CD4-positive, alpha-beta T cell (primary cell): Measurements from ENCODE around the gene TSEN2. TPM values are rescaled to one million over a fixed set of nuclear protein-coding genes. Genes with fewer than 3 reads are reported as not detected.
A peak's percentile ranks its signal among the peaks of the same experiment; 100 is the strongest.

Experiments used
- ATAC-seq: fragments of 200-7000 bp; cut with Tn5 transposase; one replicate; pipeline ENCODE4 v1.10.0; 2022; ENCODE audit warnings: mild to moderate bottlenecking; ENCODE audit not compliant: poor library complexity
- CTCF ChIA-PET: fragments of 350-600 bp; sonication (Branson Sonifier 250); formaldehyde crosslinking; loops from one replicate; lab custom pipeline; 2021; ENCODE audit warnings: antibody characterized with exemption, inconsistent platforms; lab: Charles Lee
- POLR2A ChIA-PET: fragments of 350-600 bp; sonication (Branson Sonifier 250); formaldehyde crosslinking; loops from one replicate; lab custom pipeline; 2021; ENCODE audit warnings: antibody characterized with exemption, inconsistent platforms; lab: Charles Lee
- DNase-seq, 14 experiments: peaks; one replicate each; pipeline ENCODE4 v3.0.0-alpha.2; 2013 to 2020; ENCODE audit warnings: mixed read lengths in 2 of 14
- H3K27ac ChIP-seq, 2 donors: one replicate each; pipeline versions ENCODE4 v1.5.1 to v1.7.0; 2013; ENCODE audit warnings: low read length in 2 of 2, low read depth in 1 of 2, mild to moderate bottlenecking in 1 of 2
- H3K27me3 ChIP-seq, 2 experiments: 1 replicate in 1 of 2; 2 replicates in 1 of 2; pipeline versions ENCODE4 v1.6.1 to v1.7.0; 2013; ENCODE audit warnings: low read length in 2 of 2, control low read depth in 1 of 2, mild to moderate bottlenecking in 1 of 2, moderate library complexity in 1 of 2; ENCODE audit not compliant: insufficient read depth in 2 of 2, control insufficient read depth in 1 of 2
- H3K36me3 ChIP-seq: one replicate; pipeline ENCODE4 v1.6.1; 2013; ENCODE audit warnings: low read length, control low read depth; ENCODE audit not compliant: insufficient read depth
- H3K4me1 ChIP-seq: one replicate; pipeline ENCODE4 v1.6.1; 2013; ENCODE audit warnings: low read length, control low read depth; ENCODE audit not compliant: insufficient read depth
- H3K4me3 ChIP-seq: one replicate; pipeline ENCODE4 v1.5.1; 2013; ENCODE audit warnings: mild to moderate bottlenecking, low read length, moderate library complexity
- H3K9me3 ChIP-seq, 2 experiments: 1 replicate in 1 of 2; 2 replicates in 1 of 2; pipeline versions ENCODE4 v1.6.1 to v1.7.0; 2013; ENCODE audit warnings: low read length in 2 of 2, mild to moderate bottlenecking in 2 of 2, control low read depth in 1 of 2, moderate library complexity in 1 of 2; ENCODE audit not compliant: control insufficient read depth in 1 of 2, insufficient read depth in 1 of 2
- H3K27ac Mint-ChIP-seq: one replicate; pipeline ENCODE4 v1.8.0; 2020; ENCODE audit warnings: mixed read lengths
- H3K27me3 Mint-ChIP-seq: one replicate; pipeline ENCODE4 v1.8.0; 2021; ENCODE audit warnings: mixed read lengths
- H3K36me3 Mint-ChIP-seq: one replicate; pipeline ENCODE4 v1.8.0; 2021; ENCODE audit warnings: low read depth, mixed read lengths
- H3K4me1 Mint-ChIP-seq: one replicate; pipeline ENCODE4 v1.8.0; 2021; ENCODE audit warnings: low read depth, mixed read lengths
- H3K4me3 Mint-ChIP-seq: one replicate; pipeline ENCODE4 v1.8.0; 2020; ENCODE audit warnings: mild to moderate bottlenecking, mixed read lengths
- H3K9me3 Mint-ChIP-seq: one replicate; pipeline ENCODE4 v1.8.0; 2020; ENCODE audit warnings: mixed read lengths
- CTCF ChIP-seq: fragments of 200-600 bp; IDR thresholded peaks from one replicate; pipeline ENCODE4 v1.8.0; 2022; ENCODE audit warnings: antibody characterized with exemption, mild to moderate bottlenecking
- intact Hi-C, 2 experiments: fragments of 100-400 bp; cut with DNase I in 1 of 2; cut with micrococcal nuclease in 1 of 2; formaldehyde crosslinking; loops; one replicate each; pipeline versions ENCODE4 v1.15.1 to v1.9.0; 2023 to 2025; cut with DNase I, micrococcal nuclease
- total RNA-seq, 174 experiments: library from RNA in 2 of 174; stranded (reverse) in 2 of 174; gene quantifications; one replicate each; pipeline ENCODE4 v1.2.3 and lab custom pipeline; 2021 to 2026

Gene TSEN2
- total RNA-seq, 2 experiments from 2014 or later = 8.0 to 8.2 TPM

GRCh38 chr3:12472000-12472610 lies 12.2 kb upstream of the TSEN2 start:
- Histone ChIP-seq H3K36me3 (no peaks in the 10 kb centered on the region), H3K4me1 (peaks cover 12% of the 10 kb centered on the region), H3K27ac (no peak overlapping the region), H3K27me3 (no peaks in the 10 kb centered on the region), H3K4me3 (no peak overlapping the region), H3K9me3 (no peaks in the 10 kb centered on the region)
- Mint-ChIP-seq H3K4me1 (peaks cover 11% of the 10 kb centered on the region), H3K36me3 (no peaks in the 10 kb centered on the region), H3K4me3 (no peak overlapping the region), H3K27me3 (no peaks in the 10 kb centered on the region), H3K27ac (no peak overlapping the region), H3K9me3 (no peaks in the 10 kb centered on the region)
- intact Hi-C loops = no loop called here
- CTCF ChIA-PET = no interaction called here
- no peak for TF ChIP-seq CTCF
- ATAC-seq = no peak
- DNase-seq = no peak
- POLR2A ChIA-PET = interaction anchor here (1.5 kb wide), 1 partner anchor 192 kb away, joined by 3 read pairs; the partner anchor contains the start of gene RAF1

GRCh38 chr3:12472796-12473195 lies 11.5 kb upstream of the TSEN2 start:
- H3K4me3 Mint-ChIP-seq = no peak overlapping the region
- no peaks in the 10 kb centered on the region for H3K9me3 Mint-ChIP-seq
- ChIA-PET CTCF (no interaction called here), POLR2A (interaction anchor here (1.5 kb wide), 1 partner anchor 191 kb away, joined by 3 read pairs; the partner anchor contains the start of gene RAF1)
- H3K27ac Mint-ChIP-seq = no peak overlapping the region
- intact Hi-C loops = no loop called here
- no peak overlapping the region for H3K4me3 ChIP-seq
- peaks cover 12% of the 10 kb centered on the region for H3K4me1 ChIP-seq
- H3K4me1 Mint-ChIP-seq = peaks cover 11% of the 10 kb centered on the region
- no peak for TF ChIP-seq CTCF
- H3K36me3 ChIP-seq = no peaks in the 10 kb centered on the region
- no peaks in the 10 kb centered on the region for H3K27me3 ChIP-seq
- ATAC-seq (no peak), DNase-seq (no peak)
- no peaks in the 10 kb centered on the region for H3K36me3 Mint-ChIP-seq
- H3K27ac ChIP-seq = no peak overlapping the region
- H3K27me3 Mint-ChIP-seq = no peaks in the 10 kb centered on the region
- no peaks in the 10 kb centered on the region for H3K9me3 ChIP-seq

- H3K36me3 Mint-ChIP-seq = no peaks in the 10 kb centered on the region
Observed at GRCh38 chr3:12473511-12473910, 10.8 kb upstream of the TSEN2 start.

More at GRCh38 chr3:12473511-12473910, 10.8 kb upstream of the TSEN2 start:
- no peak overlapping the region for H3K27ac ChIP-seq
- H3K9me3 ChIP-seq = no peaks in the 10 kb centered on the region
- ChIA-PET POLR2A (no interaction called here), CTCF (interaction anchor here (0.6 kb wide), 1 partner anchor 239 kb away, joined by 3 read pairs; no protein-coding TSS in a partner anchor)
- Mint-ChIP-seq H3K27ac (no peak overlapping the region), H3K27me3 (no peaks in the 10 kb centered on the region), H3K4me3 (no peak overlapping the region), H3K4me1 (peaks cover 11% of the 10 kb centered on the region), H3K9me3 (no peaks in the 10 kb centered on the region)
- no peaks in the 10 kb centered on the region for H3K27me3 ChIP-seq
- DNase-seq = peak in 1 of 14 experiments; percentile 14
- H3K4me1 ChIP-seq = peaks cover 12% of the 10 kb centered on the region
- intact Hi-C loops = no loop called here
- no peak overlapping the region for H3K4me3 ChIP-seq
- no peaks in the 10 kb centered on the region for H3K36me3 ChIP-seq
- no peak for ATAC-seq
- no peak for TF ChIP-seq CTCF
